Breast epithelium (tissue), 4 donors: Measurements from ENCODE around the gene DYSF. TPM values are rescaled to one million over a fixed set of nuclear protein-coding genes. Genes with fewer than 3 reads are reported as not detected.
"Not testable (repeated sequence)": the region's sequence is repeated elsewhere in the genome, so short reads cannot be mapped to it uniquely, and the experiment has no call there.

Experiments used
- DNase-seq, 2 donors: peaks; one replicate each; pipeline ENCODE4 v3.0.0-alpha.2; 2019; ENCODE audit warnings: low spot score in 2 of 2
- H3K27ac ChIP-seq, 2 donors: fragments of 200-600 bp; sonication (generic) in 1 of 2; one replicate each; pipeline ENCODE4 v1.5.1; 2016 to 2019; ENCODE audit warnings: mild to moderate bottlenecking in 1 of 2
- H3K27me3 ChIP-seq, 2 donors: fragments of 200-600 bp; sonication (generic) in 1 of 2; one replicate each; pipeline versions ENCODE4 v1.5.1 to v1.6.0; 2017 to 2019; ENCODE audit warnings: control low read depth in 1 of 2, mild to moderate bottlenecking in 1 of 2
- H3K36me3 ChIP-seq: fragments of 200-600 bp; one replicate; pipeline ENCODE4 v1.5.1; 2019
- H3K4me1 ChIP-seq, 2 donors: fragments of 200-600 bp; sonication (generic); one replicate each; pipeline ENCODE4 v1.5.1; 2016 to 2019; ENCODE audit warnings: control low read depth in 1 of 2
- H3K4me3 ChIP-seq, 3 donors: fragments of 200-600 bp; sonication (generic); 1 replicate in 2 of 3; 2 replicates in 1 of 3; pipeline ENCODE4 v1.5.1; 2016 to 2019; ENCODE audit warnings: mild to moderate bottlenecking in 3 of 3, moderate library complexity in 2 of 3
- H3K9me3 ChIP-seq, 2 donors: fragments of 200-600 bp; sonication (generic) in 1 of 2; one replicate each; pipeline ENCODE4 v1.5.1; 2016 to 2019; ENCODE audit warnings: control low read depth in 1 of 2
- POLR2A ChIP-seq: fragments of 450-650 bp; IDR thresholded peaks from one replicate; pipeline ENCODE4 v1.6.1; 2016; ENCODE audit warnings: antibody characterized with exemption, mild to moderate bottlenecking, moderate library complexity
- POLR2AphosphoS5 ChIP-seq, 3 donors: sonication (generic); formaldehyde crosslinking; IDR thresholded peaks; one replicate each; pipeline ENCODE4 v1.6.1; 2017; ENCODE audit warnings: antibody characterized with exemption in 3 of 3
- intact Hi-C: fragments of 100-400 bp; cut with DNase I; formaldehyde crosslinking; loops from one replicate; pipeline ENCODE4 v1.15.1; 2023; ENCODE audit warnings: low total_unique reads
- total RNA-seq, 3 donors: library from RNA; depleted of rRNA; stranded (reverse); fragments of >200 nt; gene quantifications; one replicate each; pipeline ENCODE4 v1.1.0, GENCODE V29; 2016
- TF ChIP-seq, protein P1 (sequence below), 3 donors: fragments of 450-650 bp; IDR thresholded peaks; one replicate each; pipeline ENCODE4 v1.5.1; 2016 to 2017; ENCODE audit warnings: antibody characterized with exemption in 3 of 3, mild to moderate bottlenecking in 3 of 3, moderate library complexity in 3 of 3

The DYSF gene
- total RNA-seq, 3 donors from 2014 or later, result 3.0 to 15.7 (median 4.8) TPM

- no peak for TF ChIP-seq POLR2AphosphoS5 (IDR thresholded peaks at IDR 0.05)
- TF ChIP-seq, protein P1, sequence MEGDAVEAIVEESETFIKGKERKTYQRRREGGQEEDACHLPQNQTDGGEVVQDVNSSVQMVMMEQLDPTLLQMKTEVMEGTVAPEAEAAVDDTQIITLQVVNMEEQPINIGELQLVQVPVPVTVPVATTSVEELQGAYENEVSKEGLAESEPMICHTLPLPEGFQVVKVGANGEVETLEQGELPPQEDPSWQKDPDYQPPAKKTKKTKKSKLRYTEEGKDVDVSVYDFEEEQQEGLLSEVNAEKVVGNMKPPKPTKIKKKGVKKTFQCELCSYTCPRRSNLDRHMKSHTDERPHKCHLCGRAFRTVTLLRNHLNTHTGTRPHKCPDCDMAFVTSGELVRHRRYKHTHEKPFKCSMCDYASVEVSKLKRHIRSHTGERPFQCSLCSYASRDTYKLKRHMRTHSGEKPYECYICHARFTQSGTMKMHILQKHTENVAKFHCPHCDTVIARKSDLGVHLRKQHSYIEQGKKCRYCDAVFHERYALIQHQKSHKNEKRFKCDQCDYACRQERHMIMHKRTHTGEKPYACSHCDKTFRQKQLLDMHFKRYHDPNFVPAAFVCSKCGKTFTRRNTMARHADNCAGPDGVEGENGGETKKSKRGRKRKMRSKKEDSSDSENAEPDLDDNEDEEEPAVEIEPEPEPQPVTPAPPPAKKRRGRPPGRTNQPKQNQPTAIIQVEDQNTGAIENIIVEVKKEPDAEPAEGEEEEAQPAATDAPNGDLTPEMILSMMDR (IDR thresholded peaks at IDR 0.05), result no peak
- no peak for DNase-seq
- Histone ChIP-seq H3K27me3 (no peaks in the 10 kb centered on the region), H3K27ac (no peak overlapping the region), H3K4me3 (no peak overlapping the region), H3K4me1 (no peaks in the 10 kb centered on the region), H3K36me3 (no peaks in the 10 kb centered on the region), H3K9me3 (no peaks in the 10 kb centered on the region)
- intact Hi-C loops, result no loop called here
These were observed 26.6 kb upstream of the DYSF start for GRCh38 chr2:71426721-71427120.

DNA sequence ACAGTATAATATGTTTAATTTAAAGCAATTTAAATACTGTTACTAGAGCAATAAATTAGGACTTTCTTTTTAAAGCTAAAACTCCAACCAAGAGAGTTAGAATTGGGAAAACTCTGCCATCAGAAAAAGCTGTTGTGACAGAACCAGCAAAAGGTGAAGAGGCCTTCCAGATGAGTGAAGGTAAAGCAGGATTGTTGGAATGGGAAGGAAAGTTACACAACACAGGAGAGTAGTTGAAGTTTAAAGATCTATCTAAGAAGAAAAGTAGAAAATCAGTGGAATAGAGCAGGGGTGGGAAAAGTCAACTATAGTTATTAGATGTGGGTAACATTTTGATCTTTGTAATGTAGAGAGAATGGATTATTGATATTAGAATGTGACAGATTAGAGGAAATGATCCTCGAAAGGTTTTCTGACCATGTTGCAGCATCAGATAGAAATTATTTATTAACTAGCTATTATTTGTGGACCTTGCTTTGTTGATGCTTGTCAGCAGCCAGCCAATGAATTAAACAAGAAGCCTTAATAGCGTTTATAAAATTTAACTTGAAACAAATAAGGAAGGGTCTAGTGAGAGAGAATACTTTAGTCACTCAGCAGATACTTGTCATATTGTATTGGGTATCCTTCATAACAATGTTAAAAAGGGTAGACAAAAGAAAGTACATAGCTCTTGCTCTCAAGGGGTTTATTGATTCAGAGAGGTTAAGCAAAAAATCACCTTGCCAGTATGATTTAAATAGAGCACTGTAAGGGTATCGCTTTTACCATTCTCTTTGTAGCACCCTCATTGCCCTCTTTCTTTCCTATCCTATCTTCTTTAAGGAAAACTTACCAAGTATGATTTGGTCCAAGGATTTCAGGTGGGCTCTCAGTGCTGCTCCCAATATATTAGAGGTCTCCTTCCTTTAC lies 24.6 kb upstream of the DYSF start:
- Histone ChIP-seq H3K36me3 (no peaks in the 10 kb centered on the region), H3K27me3 (no peaks in the 10 kb centered on the region), H3K27ac (no peak overlapping the region), H3K4me3 (no peak overlapping the region), H3K9me3 (no peaks in the 10 kb centered on the region), H3K4me1 (no peaks in the 10 kb centered on the region)
- DNase-seq, result no peak
- intact Hi-C loops, result no loop called here
- TF ChIP-seq POLR2AphosphoS5 (IDR thresholded peaks at IDR 0.05) (no peak), POLR2A (no peak)
- TF ChIP-seq, protein P1 (IDR thresholded peaks at IDR 0.05), result no peak

DNA sequence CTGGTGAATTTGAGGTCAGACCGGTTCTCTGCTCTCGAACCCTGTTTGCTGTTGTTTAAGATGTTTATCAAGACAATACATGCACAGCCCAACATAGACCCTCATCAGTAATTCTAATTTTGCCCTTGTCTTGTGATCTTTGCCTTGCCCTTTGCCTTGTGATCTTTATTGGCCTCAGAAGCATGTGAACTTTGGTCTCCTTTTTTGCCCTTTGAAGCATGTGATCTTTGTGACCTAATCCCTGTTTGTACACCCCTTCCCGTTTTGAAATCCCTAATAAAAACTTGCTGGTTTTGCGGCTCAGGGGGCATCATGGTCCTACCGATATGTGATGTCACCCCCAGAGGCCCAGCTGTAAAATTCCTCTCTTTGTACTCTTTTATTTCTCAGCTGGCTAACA lies 8.2 kb upstream of the DYSF start:
- intact Hi-C loops, H3K27ac ChIP-seq, H3K4me3 ChIP-seq, H3K4me1 ChIP-seq, H3K36me3 ChIP-seq, DNase-seq, H3K9me3 ChIP-seq, H3K27me3 ChIP-seq: not testable (repeated sequence)

DNA sequence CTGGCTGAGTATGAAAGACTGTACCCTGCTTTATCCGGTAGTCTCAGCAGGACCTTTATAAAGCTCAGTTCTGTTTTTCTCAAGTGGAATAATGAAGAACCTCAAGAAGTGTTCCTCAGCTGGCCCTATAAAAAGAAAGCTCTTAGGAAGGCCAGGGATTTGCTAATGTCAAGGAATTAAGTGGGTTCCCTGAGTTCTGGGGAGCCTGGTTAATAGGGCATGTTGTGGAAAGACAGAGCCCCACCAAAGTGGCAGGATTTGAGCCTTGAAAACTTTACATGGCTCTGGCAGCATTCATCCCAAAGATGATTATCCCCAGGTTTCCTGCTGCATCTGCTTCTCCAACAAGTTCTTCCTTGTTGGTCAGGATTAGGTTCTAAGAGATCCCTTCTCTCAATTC lies 6.9 kb upstream of the DYSF start:
- Histone ChIP-seq H3K27ac (no peak overlapping the region), H3K4me3 (no peak overlapping the region), H3K36me3 (no peaks in the 10 kb centered on the region), H3K4me1 (no peaks in the 10 kb centered on the region), H3K27me3 (no peaks in the 10 kb centered on the region), H3K9me3 (no peaks in the 10 kb centered on the region)
- TF ChIP-seq POLR2A (no peak), POLR2AphosphoS5 (IDR thresholded peaks at IDR 0.05) (no peak)
- TF ChIP-seq, protein P1 (IDR thresholded peaks at IDR 0.05), result no peak
- intact Hi-C loops, result no loop called here
- no peak for DNase-seq

- no peak overlapping the region for H3K27ac ChIP-seq
- intact Hi-C loops, result no loop called here
- H3K36me3 ChIP-seq, result no peaks in the 10 kb centered on the region
These were observed 4.0 kb upstream of the DYSF start for GRCh38 chr2:71449343-71449742.

More at GRCh38 chr2:71449343-71449742, 4.0 kb upstream of the DYSF start:
- Histone ChIP-seq H3K9me3 (no peaks in the 10 kb centered on the region), H3K4me1 (peaks cover 0 to 10% of the 10 kb centered on the region in 2 donors), H3K27me3 (peaks cover 0 to 11% of the 10 kb centered on the region in 2 donors), H3K4me3 (no peak overlapping the region)
- DNase-seq, result no peak
- TF ChIP-seq, protein P1 (IDR thresholded peaks at IDR 0.05), result no peak
- TF ChIP-seq POLR2AphosphoS5 (IDR thresholded peaks at IDR 0.05) (no peak), POLR2A (no peak)
